22Rv1 (cell line): ENCODE measurements around the gene ENSA.

Source experiments
- H3K27ac ChIP-seq: fragments of 450-650 bp; 2 replicates; pipeline ENCODE4 v1.5.1; 2017
- ZFX ChIP-seq: fragments of 450-650 bp; IDR thresholded peaks from 2 replicates; pipeline ENCODE4 v1.6.1; 2017; ENCODE audit warnings: antibody characterized with exemption, borderline replicate concordance
- TF ChIP-seq, protein P1 (sequence below): fragments of 450-650 bp; IDR thresholded peaks from 2 replicates; pipeline ENCODE4 v1.5.1; 2017; ENCODE audit warnings: mild to moderate bottlenecking

The ENSA gene

GRCh38 chr1:150626150-150626549 is 3.3 kb downstream of the ENSA start:
- TF ChIP-seq, protein P1, sequence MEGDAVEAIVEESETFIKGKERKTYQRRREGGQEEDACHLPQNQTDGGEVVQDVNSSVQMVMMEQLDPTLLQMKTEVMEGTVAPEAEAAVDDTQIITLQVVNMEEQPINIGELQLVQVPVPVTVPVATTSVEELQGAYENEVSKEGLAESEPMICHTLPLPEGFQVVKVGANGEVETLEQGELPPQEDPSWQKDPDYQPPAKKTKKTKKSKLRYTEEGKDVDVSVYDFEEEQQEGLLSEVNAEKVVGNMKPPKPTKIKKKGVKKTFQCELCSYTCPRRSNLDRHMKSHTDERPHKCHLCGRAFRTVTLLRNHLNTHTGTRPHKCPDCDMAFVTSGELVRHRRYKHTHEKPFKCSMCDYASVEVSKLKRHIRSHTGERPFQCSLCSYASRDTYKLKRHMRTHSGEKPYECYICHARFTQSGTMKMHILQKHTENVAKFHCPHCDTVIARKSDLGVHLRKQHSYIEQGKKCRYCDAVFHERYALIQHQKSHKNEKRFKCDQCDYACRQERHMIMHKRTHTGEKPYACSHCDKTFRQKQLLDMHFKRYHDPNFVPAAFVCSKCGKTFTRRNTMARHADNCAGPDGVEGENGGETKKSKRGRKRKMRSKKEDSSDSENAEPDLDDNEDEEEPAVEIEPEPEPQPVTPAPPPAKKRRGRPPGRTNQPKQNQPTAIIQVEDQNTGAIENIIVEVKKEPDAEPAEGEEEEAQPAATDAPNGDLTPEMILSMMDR, result no peak
- TF ChIP-seq ZFX, result no peak
- peak overlapping the region; percentile 30; the same call in 1 of the 2 replicates for H3K27ac ChIP-seq

DNA sequence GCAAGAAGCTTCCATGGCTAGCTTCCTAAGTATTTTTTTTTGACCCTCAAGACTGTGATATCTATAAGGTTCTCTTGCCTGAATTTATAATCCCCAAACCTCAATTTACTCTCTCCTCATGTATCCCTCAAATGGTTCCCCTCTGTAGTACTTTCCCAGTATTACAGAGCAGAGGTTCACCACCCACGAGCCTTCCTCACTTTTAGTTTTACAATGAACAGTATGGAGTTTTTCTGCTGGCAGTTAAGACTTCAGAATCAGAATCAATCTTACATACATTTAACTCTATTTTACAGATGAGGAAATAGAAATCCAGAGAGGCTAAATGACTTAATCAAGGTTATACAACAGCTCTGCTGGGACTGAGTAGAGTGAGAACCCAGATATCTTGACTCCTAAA is 4.9 kb downstream of the ENSA start:
- peak overlapping the region; percentile 38 for H3K27ac ChIP-seq

- peak overlapping the region; percentile 38 for H3K27ac ChIP-seq
Measured at GRCh38 chr1:150624134-150624533, 5.3 kb downstream of the ENSA start.

GRCh38 chr1:150622303-150622975 is 7.0 kb downstream of the ENSA start:
- TF ChIP-seq ZFX, result no peak
- TF ChIP-seq, protein P1, result no peak
- H3K27ac ChIP-seq, result peak overlapping the region; percentile 5

GRCh38 chr1:150621497-150622302 is 7.7 kb downstream of the ENSA start:
- TF ChIP-seq, protein P1, result peak; percentile 89
- no peak for TF ChIP-seq ZFX
- H3K27ac ChIP-seq, result peak overlapping the region; percentile 5

- TF ChIP-seq, protein P1, result no peak
- no peak for TF ChIP-seq ZFX
- H3K27ac ChIP-seq, result peak overlapping the region; percentile 5
Measured at GRCh38 chr1:150620919-150621318, 8.5 kb downstream of the ENSA start.

- peak overlapping the region; percentile 5; the same call in 1 of the 2 replicates for H3K27ac ChIP-seq
Measured at GRCh38 chr1:150619576-150620509, 9.6 kb downstream of the ENSA start.

More at GRCh38 chr1:150619576-150620509, 9.6 kb downstream of the ENSA start:
- TF ChIP-seq, protein P1, result no peak
- TF ChIP-seq ZFX, result no peak
